K562 (cell line): ENCODE results near the gene GJA4. TPM values are rescaled to one million over a fixed set of nuclear protein-coding genes. Genes with fewer than 3 reads are reported as not detected.
A peak's percentile ranks its signal among the peaks of the same experiment; 100 is the strongest.

Experiments
- ARID2 ChIP-seq: fragments of 450-650 bp; IDR thresholded peaks from 2 replicates; pipeline ENCODE4 v1.6.1; 2017; ENCODE audit warnings: antibody characterized with exemption, mild to moderate bottlenecking
- BACH1 ChIP-seq: fragments of 200-800 bp; sonication (Bioruptor generic); IDR thresholded peaks from 2 replicates; pipeline ENCODE4 v1.6.1; 2016; ENCODE audit warnings: missing genetic modification characterization, missing compliant biosample characterization
- CREM ChIP-seq: IDR thresholded peaks from 2 replicates; pipeline ENCODE4 v1.6.1; 2014; ENCODE audit warnings: antibody characterized with exemption, low read depth
- KDM4B ChIP-seq, 2 experiments: fragments of 450-650 bp in 1 of 2; sonication (generic) in 1 of 2; IDR thresholded peaks; 2 replicates each; pipeline ENCODE4 v1.6.1; 2016 to 2017; ENCODE audit warnings: borderline replicate concordance in 2 of 2, antibody characterized with exemption in 1 of 2, low read depth in 1 of 2, mild to moderate bottlenecking in 1 of 2
- PCBP1 ChIP-seq: fragments of 200-400 bp; formaldehyde crosslinking; IDR thresholded peaks from 2 replicates; pipeline ENCODE4 v1.6.1; 2018; ENCODE audit warnings: mild to moderate bottlenecking, low read depth, low read length; ENCODE audit not compliant: poor library complexity, severe bottlenecking
- POLR3A ChIP-seq: IDR thresholded peaks from 2 replicates; pipeline ENCODE4 v1.6.1; 2011; ENCODE audit warnings: borderline replicate concordance, mild to moderate bottlenecking, moderate library complexity; ENCODE audit not compliant: insufficient read length, insufficient read depth; ENCODE audit errors: extremely low read depth
- RBM22 ChIP-seq: fragments of 200-400 bp; formaldehyde crosslinking; IDR thresholded peaks from 2 replicates; pipeline ENCODE4 v1.6.1; 2018; ENCODE audit warnings: low read length, low read depth; ENCODE audit not compliant: poor library complexity, severe bottlenecking
- ZNF140 ChIP-seq: fragments of 250-450 bp; sonication (Bioruptor Pico); IDR thresholded peaks from 2 replicates; pipeline ENCODE4 v1.8.0; 2021; ENCODE audit warnings: moderate library complexity, mild to moderate bottlenecking, inconsistent platforms
- ZNF174 ChIP-seq: fragments of 250-450 bp; sonication (Bioruptor Pico); IDR thresholded peaks from 2 replicates; pipeline ENCODE4 v1.4.0; 2020; ENCODE audit warnings: mild to moderate bottlenecking
- ZNF175 ChIP-seq: fragments of 200-800 bp; sonication (Bioruptor generic); IDR thresholded peaks from 2 replicates; pipeline ENCODE4 v1.6.1; 2016; ENCODE audit warnings: low read depth, mild to moderate bottlenecking, missing genetic modification characterization, missing compliant biosample characterization
- polyA plus RNA-seq, 8 experiments: library from polyadenylated mRNA; depleted of rRNA in 4 of 8; stranded (reverse) in 5 of 8; unstranded in 3 of 8; fragments of >200 nt; fragmentation: Nextera tagmentation in 2 of 8; fragmentation: Illumina TruSeq in 1 of 8; extraction: Ambion mirVana in 2 of 8; extraction: Trizol in 1 of 8; gene quantifications; 2 replicates each; pipeline versions ENCODE4 v1.2.1 to v1.2.3, GENCODE V29; 2011 to 2014; ENCODE audit warnings: inconsistent platforms in 1 of 8, missing spikeins in 1 of 8
- total RNA-seq, 7 experiments: library from RNA; depleted of rRNA in 6 of 7; stranded (reverse); fragments of >200 nt in 6 of 7; fragmentation: Illumina TruSeq in 2 of 7; extraction: Trizol in 2 of 7; gene quantifications; 2 replicates each; pipeline versions ENCODE4 v1.2.1 to v1.2.3, GENCODE V29; 2011 to 2021; ENCODE audit warnings: low replicate concordance in 1 of 7
- TF ChIP-seq, protein P1 (sequence below): IDR thresholded peaks from 3 replicates; pipeline ENCODE4 v1.6.1; 2011; ENCODE audit warnings: borderline replicate concordance, mild to moderate bottlenecking; ENCODE audit not compliant: insufficient read length, insufficient read depth
- TF ChIP-seq, protein P2 (sequence below), 2 experiments: fragments of 450-650 bp; formaldehyde crosslinking in 1 of 2; IDR thresholded peaks; 2 replicates each; pipeline versions ENCODE4 v1.4.0 to v1.6.1; 2014 to 2020; ENCODE audit warnings: mild to moderate bottlenecking in 2 of 2, borderline replicate concordance in 1 of 2, low read depth in 1 of 2
- TF ChIP-seq, protein P3 (sequence below): sonication (generic); formaldehyde crosslinking; IDR thresholded peaks from 2 replicates; pipeline ENCODE4 v1.8.1; 2023; ENCODE audit warnings: mild to moderate bottlenecking, missing genetic modification reagents

The GJA4 gene
- total and polyA plus RNA-seq, 9 of the 15 experiments (the other 6 are each of a cell fraction or from before 2014, with no cell fraction given) = 0.16 to 0.24 TPM; not detected in 7

DNA sequence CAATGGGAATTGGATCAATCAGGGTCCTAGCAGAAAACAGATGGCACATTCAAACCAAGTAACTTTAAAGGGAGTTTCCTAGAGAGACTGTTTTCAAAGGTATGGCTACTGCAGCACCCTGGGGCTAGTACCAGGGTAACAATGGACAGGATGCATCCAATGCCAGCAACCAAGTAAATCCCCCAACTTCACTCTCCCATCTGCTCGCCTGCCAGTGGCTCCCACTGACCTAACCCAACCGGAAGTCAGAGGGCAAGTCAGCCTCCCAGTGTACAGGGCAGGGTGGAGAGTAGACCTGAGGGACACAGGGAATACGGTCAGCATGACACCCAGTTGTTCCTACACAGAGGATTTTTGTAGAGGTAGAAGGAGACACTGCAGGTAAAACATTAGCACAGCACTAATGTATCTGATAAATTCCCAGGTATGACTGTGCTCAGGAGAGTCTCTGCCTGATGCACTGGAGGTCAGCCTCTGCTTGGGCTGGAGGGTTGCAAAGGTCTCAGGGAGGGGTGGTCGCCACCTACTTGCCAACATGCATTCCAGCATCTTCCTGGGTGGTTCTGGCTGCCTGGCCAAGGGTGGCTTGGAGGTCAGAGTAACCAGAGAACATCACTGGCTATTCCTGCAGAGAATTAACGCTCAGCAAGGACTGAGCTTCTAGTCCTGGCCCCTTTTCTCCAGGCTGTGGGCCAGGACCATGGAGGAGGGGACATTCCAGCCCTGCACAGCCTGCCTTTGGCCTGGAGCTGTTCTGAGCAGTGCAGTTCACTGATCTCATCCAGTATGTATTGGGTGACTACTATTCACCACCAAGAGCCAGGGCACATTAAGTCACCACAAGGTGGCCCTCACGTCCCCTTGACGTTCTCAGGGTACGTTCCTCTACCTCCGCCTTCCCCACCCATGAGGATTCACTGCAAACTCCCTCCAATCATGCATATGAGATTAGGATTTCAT is 5.1 kb upstream of the GJA4 start (continued):
- TF ChIP-seq RBM22 = no peak
- no peak for TF ChIP-seq POLR3A
- TF ChIP-seq PCBP1 = no peak
- TF ChIP-seq ZNF140 = no peak
- TF ChIP-seq, protein P1, sequence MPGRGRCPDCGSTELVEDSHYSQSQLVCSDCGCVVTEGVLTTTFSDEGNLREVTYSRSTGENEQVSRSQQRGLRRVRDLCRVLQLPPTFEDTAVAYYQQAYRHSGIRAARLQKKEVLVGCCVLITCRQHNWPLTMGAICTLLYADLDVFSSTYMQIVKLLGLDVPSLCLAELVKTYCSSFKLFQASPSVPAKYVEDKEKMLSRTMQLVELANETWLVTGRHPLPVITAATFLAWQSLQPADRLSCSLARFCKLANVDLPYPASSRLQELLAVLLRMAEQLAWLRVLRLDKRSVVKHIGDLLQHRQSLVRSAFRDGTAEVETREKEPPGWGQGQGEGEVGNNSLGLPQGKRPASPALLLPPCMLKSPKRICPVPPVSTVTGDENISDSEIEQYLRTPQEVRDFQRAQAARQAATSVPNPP = no peak
- TF ChIP-seq, protein P2, sequence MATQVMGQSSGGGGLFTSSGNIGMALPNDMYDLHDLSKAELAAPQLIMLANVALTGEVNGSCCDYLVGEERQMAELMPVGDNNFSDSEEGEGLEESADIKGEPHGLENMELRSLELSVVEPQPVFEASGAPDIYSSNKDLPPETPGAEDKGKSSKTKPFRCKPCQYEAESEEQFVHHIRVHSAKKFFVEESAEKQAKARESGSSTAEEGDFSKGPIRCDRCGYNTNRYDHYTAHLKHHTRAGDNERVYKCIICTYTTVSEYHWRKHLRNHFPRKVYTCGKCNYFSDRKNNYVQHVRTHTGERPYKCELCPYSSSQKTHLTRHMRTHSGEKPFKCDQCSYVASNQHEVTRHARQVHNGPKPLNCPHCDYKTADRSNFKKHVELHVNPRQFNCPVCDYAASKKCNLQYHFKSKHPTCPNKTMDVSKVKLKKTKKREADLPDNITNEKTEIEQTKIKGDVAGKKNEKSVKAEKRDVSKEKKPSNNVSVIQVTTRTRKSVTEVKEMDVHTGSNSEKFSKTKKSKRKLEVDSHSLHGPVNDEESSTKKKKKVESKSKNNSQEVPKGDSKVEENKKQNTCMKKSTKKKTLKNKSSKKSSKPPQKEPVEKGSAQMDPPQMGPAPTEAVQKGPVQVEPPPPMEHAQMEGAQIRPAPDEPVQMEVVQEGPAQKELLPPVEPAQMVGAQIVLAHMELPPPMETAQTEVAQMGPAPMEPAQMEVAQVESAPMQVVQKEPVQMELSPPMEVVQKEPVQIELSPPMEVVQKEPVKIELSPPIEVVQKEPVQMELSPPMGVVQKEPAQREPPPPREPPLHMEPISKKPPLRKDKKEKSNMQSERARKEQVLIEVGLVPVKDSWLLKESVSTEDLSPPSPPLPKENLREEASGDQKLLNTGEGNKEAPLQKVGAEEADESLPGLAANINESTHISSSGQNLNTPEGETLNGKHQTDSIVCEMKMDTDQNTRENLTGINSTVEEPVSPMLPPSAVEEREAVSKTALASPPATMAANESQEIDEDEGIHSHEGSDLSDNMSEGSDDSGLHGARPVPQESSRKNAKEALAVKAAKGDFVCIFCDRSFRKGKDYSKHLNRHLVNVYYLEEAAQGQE (IDR thresholded peaks at IDR 0.05; ENCODE audit: borderline replicate concordance) = peak; percentile 75
- TF ChIP-seq, protein P2 (CRISPR knock-in tag; IDR thresholded peaks at IDR 0.05; ENCODE audit: low read depth) = no peak
- no peak for TF ChIP-seq ARID2
- no peak for TF ChIP-seq BACH1
- no peak for TF ChIP-seq ZNF174 (CRISPR knock-in tag)
- TF ChIP-seq, protein P3, sequence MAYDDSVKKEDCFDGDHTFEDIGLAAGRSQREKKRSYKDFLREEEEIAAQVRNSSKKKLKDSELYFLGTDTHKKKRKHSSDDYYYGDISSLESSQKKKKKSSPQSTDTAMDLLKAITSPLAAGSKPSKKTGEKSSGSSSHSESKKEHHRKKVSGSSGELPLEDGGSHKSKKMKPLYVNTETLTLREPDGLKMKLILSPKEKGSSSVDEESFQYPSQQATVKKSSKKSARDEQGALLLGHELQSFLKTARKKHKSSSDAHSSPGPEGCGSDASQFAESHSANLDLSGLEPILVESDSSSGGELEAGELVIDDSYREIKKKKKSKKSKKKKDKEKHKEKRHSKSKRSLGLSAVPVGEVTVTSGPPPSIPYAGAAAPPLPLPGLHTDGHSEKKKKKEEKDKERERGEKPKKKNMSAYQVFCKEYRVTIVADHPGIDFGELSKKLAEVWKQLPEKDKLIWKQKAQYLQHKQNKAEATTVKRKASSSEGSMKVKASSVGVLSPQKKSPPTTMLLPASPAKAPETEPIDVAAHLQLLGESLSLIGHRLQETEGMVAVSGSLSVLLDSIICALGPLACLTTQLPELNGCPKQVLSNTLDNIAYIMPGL (CRISPR knock-in tag) = no peak
- 0 out of 2 replicates have a peak, but pooled peaks have one; percentile 37 for TF ChIP-seq CREM
- TF ChIP-seq ZNF175 (CRISPR knock-in tag) = no peak
- no peak for TF ChIP-seq KDM4B (IDR thresholded peaks at IDR 0.05; ENCODE audit: borderline replicate concordance in 2 of 2, low read depth in 1 of 2)
